ENCODE data around the gene UCK2.

GRCh38 chr1:165834881-165835280, 7.5 kb downstream of the UCK2 start:
- TF ChIP-seq, protein P1, sequence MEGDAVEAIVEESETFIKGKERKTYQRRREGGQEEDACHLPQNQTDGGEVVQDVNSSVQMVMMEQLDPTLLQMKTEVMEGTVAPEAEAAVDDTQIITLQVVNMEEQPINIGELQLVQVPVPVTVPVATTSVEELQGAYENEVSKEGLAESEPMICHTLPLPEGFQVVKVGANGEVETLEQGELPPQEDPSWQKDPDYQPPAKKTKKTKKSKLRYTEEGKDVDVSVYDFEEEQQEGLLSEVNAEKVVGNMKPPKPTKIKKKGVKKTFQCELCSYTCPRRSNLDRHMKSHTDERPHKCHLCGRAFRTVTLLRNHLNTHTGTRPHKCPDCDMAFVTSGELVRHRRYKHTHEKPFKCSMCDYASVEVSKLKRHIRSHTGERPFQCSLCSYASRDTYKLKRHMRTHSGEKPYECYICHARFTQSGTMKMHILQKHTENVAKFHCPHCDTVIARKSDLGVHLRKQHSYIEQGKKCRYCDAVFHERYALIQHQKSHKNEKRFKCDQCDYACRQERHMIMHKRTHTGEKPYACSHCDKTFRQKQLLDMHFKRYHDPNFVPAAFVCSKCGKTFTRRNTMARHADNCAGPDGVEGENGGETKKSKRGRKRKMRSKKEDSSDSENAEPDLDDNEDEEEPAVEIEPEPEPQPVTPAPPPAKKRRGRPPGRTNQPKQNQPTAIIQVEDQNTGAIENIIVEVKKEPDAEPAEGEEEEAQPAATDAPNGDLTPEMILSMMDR (IDR thresholded peaks at IDR 0.05) = no peak
- no peak for TF ChIP-seq EP300 (IDR thresholded peaks at IDR 0.05)
